D721Med (cell line): ENCODE data around the gene OR52E1.

Experiments
- DNase-seq: peaks from one replicate; pipeline ENCODE4 v3.0.0; 2011; ENCODE audit warnings: low spot score; ENCODE audit not compliant: insufficient read length
- FAIRE-seq: peaks from 2 replicates; lab custom pipeline; 2011; peaks lifted over from hg19 to GRCh38; lab: Jason Lieb, UNC
- CTCF ChIP-seq: IDR thresholded peaks from 2 replicates; pipeline ENCODE4 v1.5.1; 2012; ENCODE audit warnings: mild to moderate bottlenecking, control low read depth; ENCODE audit not compliant: insufficient read depth; ENCODE audit errors: missing control alignments

The OR52E1 gene

DNA sequence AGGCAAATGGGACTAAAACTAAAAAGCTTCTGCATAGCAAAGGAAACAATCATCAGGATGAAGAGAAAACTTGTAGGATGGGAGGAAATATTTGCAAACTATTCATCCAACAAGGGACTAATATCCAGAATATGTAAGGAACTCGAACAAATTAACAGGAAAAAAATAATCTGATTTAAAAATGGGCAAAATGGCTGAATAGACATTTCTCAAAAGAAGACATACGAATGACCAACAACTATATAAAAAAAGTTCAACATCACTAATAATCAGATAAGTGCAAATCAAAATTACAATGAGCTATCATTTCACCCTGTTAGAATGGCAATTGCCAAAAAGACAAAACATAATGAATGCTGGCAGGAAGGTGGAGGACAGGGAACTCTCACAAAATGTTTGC, 12.0 kb downstream of the OR52E1 start:
- DNase-seq: no peak
- no peak for FAIRE-seq
- TF ChIP-seq CTCF: no peak

DNA sequence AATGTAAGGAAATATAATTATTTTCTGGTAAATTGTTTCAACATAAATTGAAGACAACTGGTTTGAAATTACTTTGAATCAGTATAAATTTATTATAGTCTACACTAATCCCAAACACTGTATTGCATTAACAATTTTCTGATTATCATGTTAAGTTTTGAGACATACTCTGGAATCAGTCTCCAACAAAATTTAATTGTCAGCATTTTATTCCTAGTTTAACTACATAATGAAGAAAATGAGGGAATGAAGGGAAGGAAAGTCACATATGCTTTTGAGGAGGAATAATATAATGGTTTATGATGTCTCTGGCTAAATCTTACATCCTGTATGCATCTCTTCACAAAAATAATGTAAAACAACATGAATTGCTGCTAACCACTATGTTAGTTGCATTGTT, 14.2 kb downstream of the OR52E1 start:
- no peak for TF ChIP-seq CTCF
- FAIRE-seq (no peak), DNase-seq (no peak)

DNA sequence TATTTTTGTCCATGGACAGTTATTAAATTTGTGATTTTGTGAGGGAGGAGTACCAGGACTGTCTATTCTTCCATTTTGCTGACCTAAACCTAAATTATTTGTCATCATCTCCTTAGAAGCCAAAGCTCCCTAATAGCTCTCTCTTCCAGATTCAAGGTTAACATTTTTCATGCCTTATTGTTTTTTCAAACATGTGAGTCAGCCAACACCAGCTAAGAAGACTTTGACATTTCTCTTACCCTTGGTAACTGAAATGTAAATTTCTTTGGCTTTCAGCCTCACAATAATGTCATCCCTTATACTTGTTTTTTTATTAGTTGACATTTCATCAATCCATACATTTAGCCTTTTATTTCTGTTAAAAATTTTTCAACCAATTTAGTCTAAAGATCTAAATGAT, 19.2 kb downstream of the OR52E1 start:
- TF ChIP-seq CTCF: no peak
- FAIRE-seq (no peak), DNase-seq (no peak)

- DNase-seq: no peak
- TF ChIP-seq CTCF: no peak
- FAIRE-seq: no peak
Measured at GRCh38 chr11:5090668-5091067, 21.3 kb downstream of the OR52E1 start.

DNA sequence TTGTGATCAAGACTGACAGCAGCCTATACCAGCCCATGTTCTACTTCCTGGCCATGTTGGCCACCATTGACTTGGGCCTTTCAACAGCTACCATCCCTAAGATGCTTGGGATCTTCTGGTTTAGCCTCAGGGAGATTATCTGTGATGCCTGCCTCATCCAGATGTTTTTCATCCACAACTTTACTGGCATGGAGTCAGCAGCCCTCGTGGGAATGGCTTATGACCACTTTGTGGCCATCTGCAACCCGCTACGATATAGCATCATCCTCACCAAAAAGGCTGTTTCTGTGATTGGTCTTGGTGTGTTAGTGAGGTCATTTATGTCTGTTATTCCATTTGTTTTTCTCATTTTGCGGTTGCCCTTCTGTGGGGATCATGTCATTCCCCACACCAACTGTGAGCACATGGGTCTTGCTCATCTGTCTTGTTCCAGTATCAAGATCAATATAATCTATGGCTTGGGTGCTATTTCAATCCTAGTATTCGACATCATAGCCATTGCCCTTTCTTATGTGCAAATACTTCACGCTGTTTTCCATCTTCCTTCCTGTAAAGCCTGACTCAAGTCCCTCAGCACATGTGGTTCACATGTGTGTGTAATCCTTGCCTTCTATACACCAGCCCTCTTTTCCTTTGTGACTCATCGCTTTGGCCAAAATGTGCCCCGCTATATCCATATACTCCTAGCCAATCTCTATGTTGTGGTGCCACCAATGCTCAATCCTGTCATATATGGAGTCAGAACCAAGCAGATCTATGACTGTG, 23.6 kb downstream of the OR52E1 start:
- FAIRE-seq (no peak), DNase-seq (no peak)
- TF ChIP-seq CTCF: no peak

DNA sequence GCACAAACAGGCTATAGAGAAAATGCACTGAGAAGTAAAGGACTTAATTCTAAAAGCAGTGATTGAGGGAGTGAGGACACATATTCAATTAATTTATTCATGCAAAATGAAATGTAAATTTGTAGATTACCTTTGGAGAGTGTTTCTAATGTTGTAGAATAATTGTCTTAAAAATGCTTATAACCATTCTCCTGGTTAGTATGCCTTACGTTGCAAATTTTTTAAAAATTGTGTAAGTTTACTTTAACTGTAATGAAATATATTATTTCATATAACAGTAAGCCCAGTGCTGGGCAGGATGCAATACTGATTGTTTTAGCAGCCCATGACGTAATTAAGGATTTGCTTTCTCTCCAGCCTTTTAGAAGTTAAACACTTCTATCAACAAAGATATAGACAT, 26.6 kb downstream of the OR52E1 start:
- no peak for DNase-seq
- FAIRE-seq: no peak
- TF ChIP-seq CTCF: no peak

GRCh38 chr11:5102246-5102645, 32.9 kb downstream of the OR52E1 start:
- DNase-seq (no peak), FAIRE-seq (no peak)
- TF ChIP-seq CTCF: no peak
